Heart right ventricle (tissue), 16 donors: ENCODE measurements around the gene ST6GALNAC5. TPM values are rescaled to one million over a fixed set of nuclear protein-coding genes. Genes with fewer than 3 reads are reported as not detected.

Experiments used
- ATAC-seq, 8 donors: fragments of 200-7000 bp; cut with Tn5 transposase; one replicate each; pipeline ENCODE4 v1.9.1; 2020; ENCODE audit warnings: mild to moderate bottlenecking in 8 of 8, moderate library complexity in 8 of 8, moderate number of reproducible peaks in 1 of 8
- DNase-seq, 2 donors: peaks; one replicate each; pipeline ENCODE4 v3.0.0-alpha.2; 2020
- H3K27ac ChIP-seq, 10 donors: fragments of 200-600 bp; sonication (generic) in 2 of 10; one replicate each; pipeline versions ENCODE4 v1.5.0 to v1.8.0; 2020 to 2022; ENCODE audit warnings: mild to moderate bottlenecking in 3 of 10
- H3K27me3 ChIP-seq, 7 donors: fragments of 200-600 bp; one replicate each; pipeline ENCODE4 v1.8.0; 2021 to 2022; ENCODE audit warnings: mild to moderate bottlenecking in 2 of 7
- H3K36me3 ChIP-seq, 9 donors: fragments of 200-600 bp; sonication (generic) in 1 of 9; one replicate each; pipeline versions ENCODE4 v1.5.0 to v1.8.0; 2020 to 2022; ENCODE audit warnings: mild to moderate bottlenecking in 2 of 9
- H3K4me1 ChIP-seq, 9 donors: fragments of 200-600 bp; sonication (generic) in 1 of 9; one replicate each; pipeline versions ENCODE4 v1.5.0 to v1.8.0; 2020 to 2022; ENCODE audit warnings: mild to moderate bottlenecking in 4 of 9
- H3K4me3 ChIP-seq, 10 donors: fragments of 200-600 bp; sonication (generic) in 2 of 10; one replicate each; pipeline versions ENCODE4 v1.5.0 to v1.8.0; 2020 to 2022; ENCODE audit warnings: mild to moderate bottlenecking in 7 of 10, moderate library complexity in 2 of 10
- H3K9me3 ChIP-seq, 11 donors: fragments of 200-600 bp in 10 of 11; sonication (generic) in 2 of 11; one replicate each; pipeline versions ENCODE4 v1.5.0 to v1.8.0; 2013 to 2022; ENCODE audit warnings: mild to moderate bottlenecking in 2 of 11, control low read depth in 1 of 11, moderate library complexity in 1 of 11
- CTCF ChIP-seq, 9 donors: fragments of 200-600 bp; sonication (generic) in 2 of 9; IDR thresholded peaks; one replicate each; pipeline versions ENCODE4 v1.5.0 to v1.8.0; 2021 to 2022; ENCODE audit warnings: antibody characterized with exemption in 9 of 9, mild to moderate bottlenecking in 5 of 9, moderate library complexity in 1 of 9
- WGBS, 2 donors: extraction: QIAGEN DNeasy Blood & Tissue Kit; methylation state at CpG; one replicate each; pipeline ENCODE4 v1.1.7; 2013; ENCODE audit warnings: inconsistent platforms in 1 of 2; 5-methylcytosine and 5-hydroxymethylcytosine counted together
- intact Hi-C, 10 donors: fragments of 100-400 bp; cut with DNase I; formaldehyde crosslinking; loops; one replicate each; pipeline versions ENCODE4 v1.11.1 to v1.14.2; 2022
- polyA plus RNA-seq, 2 donors: library from polyadenylated mRNA; stranded (reverse); fragments of 200-250 nt; gene quantifications; one replicate each; pipeline ENCODE4 v1.2.3, GENCODE V29; 2013
- total RNA-seq, 10 donors: library from RNA; stranded (reverse); fragmentation: NEBNext Ultra II Directional in 3 of 10; extraction: Animal tissue kit (Norgen Biotek cat#: 25700) in 3 of 10; gene quantifications; one replicate each; pipeline versions ENCODE4 v1.2.1 to v1.2.4, GENCODE V29; 2021 to 2023
- donor health status: Arrhythmogenic right ventricular cardiomyopathy.
- donor health status: ischemic (EF 13 %, LVEDD 7.1; RV severe dilation, severe dysfunction).
- donor health status: healthy with polysubstance abuse.
- donor health status: DM: no; HTN: yes; CAD: no.
- donor health status: DM: no; HTN: no; CAD: no.
- donor health status: ischemic (EF 25% LVEDD 6.9; RV normal size, moderate dysfunction).
- donor health status: ischemic (EF 25% LVEDD 5.7; RV mildly dilated, moderate dysfunction).
- donor health status: healthy.
- donor health status: DM: yes; HTN: yes; CAD: no.
- donor health status: Ischemic cardiomyopathy.
- donor health status: ischemic (EF 35%, LVEDD 5.7; RV mildly dilated, moderate dysfunction).
- donor health status: nonischemic (EF 11% LVEDD 7.7; RV severe dilation, severe dysfunction).
- donor health status: DM: yes; HTN: yes; CAD: no.
- donor health status: PGD.
- donor health status: ischemic (EF 29% LVEDD 5.4; RV normal size, mild dysfunction).
- donor health status: nonischemic (EF 23%, LVEDD 6.1; RV moderate dilation, normal function).

ST6GALNAC5 gene
- total and polyA plus RNA-seq, 12 donors = 0.17 to 1.3 (median 0.35) TPM; not detected in 2

GRCh38 chr1:77084457-77084856, 217.2 kb downstream of the ST6GALNAC5 start:
- ATAC-seq (no peak), DNase-seq (no peak)
- Histone ChIP-seq H3K27ac (no peak overlapping the region), H3K36me3 (no peaks in the 10 kb centered on the region), H3K4me1 (no peaks in the 10 kb centered on the region), H3K4me3 (no peak overlapping the region), H3K9me3 (no peaks in the 10 kb centered on the region), H3K27me3 (no peaks in the 10 kb centered on the region)
- TF ChIP-seq CTCF (IDR thresholded peaks at IDR 0.05) = no peak
- WGBS, 2 donors = 80 to 85% methylated on average over 2 of the region's 2 CpGs
- intact Hi-C loops = no loop called here

GRCh38 chr1:77085109-77085508, 217.8 kb downstream of the ST6GALNAC5 start:
- no peaks in the 10 kb centered on the region for H3K9me3 ChIP-seq
- intact Hi-C loops = no loop called here
- H3K4me1 ChIP-seq = no peaks in the 10 kb centered on the region
- no peak for DNase-seq
- no peak for TF ChIP-seq CTCF (IDR thresholded peaks at IDR 0.05)
- H3K36me3 ChIP-seq = no peaks in the 10 kb centered on the region
- H3K27me3 ChIP-seq = no peaks in the 10 kb centered on the region
- no peak for ATAC-seq
- WGBS, 2 donors = 94% methylated on average over 1 of the region's 1 CpG
- H3K27ac ChIP-seq = no peak overlapping the region
- no peak overlapping the region for H3K4me3 ChIP-seq

GRCh38 chr1:77089756-77090155, 222.5 kb downstream of the ST6GALNAC5 start:
- no peak for TF ChIP-seq CTCF (IDR thresholded peaks at IDR 0.05)
- DNase-seq (no peak), ATAC-seq (no peak)
- H3K4me3 ChIP-seq = no peak overlapping the region
- H3K27ac ChIP-seq = no peak overlapping the region
- H3K27me3 ChIP-seq = no peaks in the 10 kb centered on the region
- intact Hi-C loops = no loop called here
- WGBS, 2 donors = 63 to 65% methylated on average over 2 of the region's 2 CpGs
- H3K9me3 ChIP-seq = no peaks in the 10 kb centered on the region
- no peaks in the 10 kb centered on the region for H3K4me1 ChIP-seq
- H3K36me3 ChIP-seq = no peaks in the 10 kb centered on the region

- intact Hi-C loops = no loop called here
- no peak for DNase-seq
- ATAC-seq = no peak
Measured at GRCh38 chr1:77095236-77095635, 228.0 kb downstream of the ST6GALNAC5 start.

More at GRCh38 chr1:77095236-77095635, 228.0 kb downstream of the ST6GALNAC5 start:
- H3K27ac ChIP-seq = no peak overlapping the region
- no peak for TF ChIP-seq CTCF (IDR thresholded peaks at IDR 0.05)
- H3K9me3 ChIP-seq = peaks cover 0 to 5% (median 0%) of the 10 kb centered on the region in 11 donors
- no peaks in the 10 kb centered on the region for H3K36me3 ChIP-seq
- no peaks in the 10 kb centered on the region for H3K4me1 ChIP-seq
- WGBS, 2 donors = 82 to 91% methylated on average over 1 of the region's 1 CpG
- no peaks in the 10 kb centered on the region for H3K27me3 ChIP-seq
- no peak overlapping the region for H3K4me3 ChIP-seq
